ENCODE results near the gene DAGLA.

DNA sequence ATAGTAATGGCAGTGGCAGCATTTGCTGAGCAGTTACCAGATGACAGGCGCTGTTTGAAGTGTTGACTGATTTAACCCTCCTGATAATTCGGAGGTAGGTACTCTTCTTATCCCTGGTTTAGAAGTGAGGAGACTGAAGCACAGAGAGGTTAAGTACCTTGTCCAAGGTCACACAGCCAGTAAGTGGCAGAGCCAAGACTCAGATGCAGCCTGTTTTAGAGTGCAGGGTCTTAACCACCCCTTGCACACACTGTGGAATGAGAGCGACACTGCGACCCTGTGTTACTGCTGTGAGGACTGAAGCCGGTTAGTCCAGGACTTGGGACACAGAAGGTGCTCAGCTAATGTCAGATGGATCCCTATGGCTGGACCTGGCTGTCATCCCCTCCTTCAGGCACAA lies 34.7 kb downstream of the DAGLA start:
- TF ChIP-seq, protein P1, sequence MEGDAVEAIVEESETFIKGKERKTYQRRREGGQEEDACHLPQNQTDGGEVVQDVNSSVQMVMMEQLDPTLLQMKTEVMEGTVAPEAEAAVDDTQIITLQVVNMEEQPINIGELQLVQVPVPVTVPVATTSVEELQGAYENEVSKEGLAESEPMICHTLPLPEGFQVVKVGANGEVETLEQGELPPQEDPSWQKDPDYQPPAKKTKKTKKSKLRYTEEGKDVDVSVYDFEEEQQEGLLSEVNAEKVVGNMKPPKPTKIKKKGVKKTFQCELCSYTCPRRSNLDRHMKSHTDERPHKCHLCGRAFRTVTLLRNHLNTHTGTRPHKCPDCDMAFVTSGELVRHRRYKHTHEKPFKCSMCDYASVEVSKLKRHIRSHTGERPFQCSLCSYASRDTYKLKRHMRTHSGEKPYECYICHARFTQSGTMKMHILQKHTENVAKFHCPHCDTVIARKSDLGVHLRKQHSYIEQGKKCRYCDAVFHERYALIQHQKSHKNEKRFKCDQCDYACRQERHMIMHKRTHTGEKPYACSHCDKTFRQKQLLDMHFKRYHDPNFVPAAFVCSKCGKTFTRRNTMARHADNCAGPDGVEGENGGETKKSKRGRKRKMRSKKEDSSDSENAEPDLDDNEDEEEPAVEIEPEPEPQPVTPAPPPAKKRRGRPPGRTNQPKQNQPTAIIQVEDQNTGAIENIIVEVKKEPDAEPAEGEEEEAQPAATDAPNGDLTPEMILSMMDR (IDR thresholded peaks at IDR 0.05), result no peak
- no peak for TF ChIP-seq POLR2A (IDR thresholded peaks at IDR 0.05)
- no peak for TF ChIP-seq POLR2AphosphoS5 (IDR thresholded peaks at IDR 0.05)
